GM23248 (cell line): ENCODE measurements around the gene TAF1L.

Source experiments
- EZH2 ChIP-seq: fragments of 200-600 bp; sonication (generic); IDR thresholded peaks from 2 replicates; pipeline ENCODE4 v1.6.1; 2018; ENCODE audit warnings: antibody characterized with exemption, mild to moderate bottlenecking; ENCODE audit not compliant: insufficient read depth, poor library complexity, severe bottlenecking
- EZH2phosphoT487 ChIP-seq: fragments of 200-600 bp; sonication (generic); IDR thresholded peaks from 2 replicates; pipeline ENCODE4 v1.6.1; 2018; ENCODE audit warnings: antibody characterized with exemption, moderate library complexity, mild to moderate bottlenecking, low read depth; ENCODE audit not compliant: insufficient read depth

DNA sequence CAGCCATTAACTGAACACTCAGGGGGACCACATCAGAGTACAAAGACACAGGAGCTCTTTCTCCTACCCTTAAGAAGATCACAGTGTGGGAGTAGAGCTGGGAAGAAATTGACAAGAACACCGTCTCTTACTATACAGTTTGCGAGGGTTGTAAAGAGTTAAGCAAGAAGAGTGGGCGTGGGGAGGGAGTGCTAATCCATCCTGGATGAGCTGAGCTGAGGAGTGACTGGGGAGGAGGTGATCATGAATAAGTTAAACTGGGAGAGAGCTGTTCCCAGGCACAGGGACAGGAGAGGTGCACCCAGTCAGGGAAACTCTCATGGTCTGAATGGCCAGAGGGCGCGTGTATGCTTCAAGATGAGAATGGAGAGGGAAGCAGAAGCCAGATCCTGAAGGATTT is 17.2 kb downstream of the TAF1L start:
- no peak for TF ChIP-seq EZH2
- no peak for TF ChIP-seq EZH2phosphoT487
